ENCODE data around the gene ZCCHC24. TPM values are rescaled to one million over a fixed set of nuclear protein-coding genes. Genes with fewer than 3 reads are reported as not detected.

Gene ZCCHC24
- total RNA-seq, 4 donors from 2014 or later = 32.8 to 122 (median 37.7) TPM

DNA sequence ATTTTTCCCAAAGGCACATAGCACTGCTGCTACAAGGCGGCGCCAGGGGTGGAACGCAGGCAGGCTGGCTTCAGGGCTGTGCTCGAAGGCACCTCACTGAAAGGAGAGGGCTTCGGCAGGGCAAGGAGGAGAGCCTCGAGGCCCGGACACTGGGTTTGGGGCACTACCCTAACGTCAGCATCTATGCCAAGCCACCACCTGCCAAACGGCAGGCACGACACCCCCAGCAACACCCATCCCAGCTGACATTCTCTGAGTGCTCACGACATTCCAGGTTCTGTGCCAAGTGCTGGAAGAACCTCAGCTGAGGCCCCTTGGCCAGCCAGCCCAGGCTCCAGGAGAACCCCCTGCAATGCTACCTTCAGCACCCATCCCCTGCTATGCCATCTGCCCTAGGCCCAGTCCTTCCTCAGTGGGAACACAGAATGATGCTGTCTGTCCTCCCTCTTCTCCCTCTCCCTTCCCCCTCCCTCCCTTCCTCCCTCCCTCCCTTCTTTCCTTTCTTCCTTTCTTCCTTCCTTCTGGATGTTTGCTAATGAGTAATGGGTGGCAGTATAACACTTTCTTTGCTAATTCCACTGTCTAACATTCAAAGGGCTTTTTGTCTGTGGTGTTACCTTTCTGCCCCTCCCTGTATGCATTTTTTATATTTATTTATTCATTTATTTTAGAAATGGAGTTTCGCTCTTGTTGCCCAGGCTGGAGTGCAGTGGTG lies 24.3 kb downstream of the ZCCHC24 start:
- Histone ChIP-seq H3K36me3 (no peaks in the 10 kb centered on the region), H3K27me3 (no peaks in the 10 kb centered on the region), H3K27ac (peak overlapping the region; percentile 85 to 89), H3K4me1 (peaks cover 19 to 41% of the 10 kb centered on the region in 2 donors), H3K4me3 (no peak overlapping the region), H3K9me3 (no peaks in the 10 kb centered on the region)
- DNase-seq = no peak
- no peak for TF ChIP-seq POLR2A (IDR thresholded peaks at IDR 0.05)
- TF ChIP-seq, protein P1, sequence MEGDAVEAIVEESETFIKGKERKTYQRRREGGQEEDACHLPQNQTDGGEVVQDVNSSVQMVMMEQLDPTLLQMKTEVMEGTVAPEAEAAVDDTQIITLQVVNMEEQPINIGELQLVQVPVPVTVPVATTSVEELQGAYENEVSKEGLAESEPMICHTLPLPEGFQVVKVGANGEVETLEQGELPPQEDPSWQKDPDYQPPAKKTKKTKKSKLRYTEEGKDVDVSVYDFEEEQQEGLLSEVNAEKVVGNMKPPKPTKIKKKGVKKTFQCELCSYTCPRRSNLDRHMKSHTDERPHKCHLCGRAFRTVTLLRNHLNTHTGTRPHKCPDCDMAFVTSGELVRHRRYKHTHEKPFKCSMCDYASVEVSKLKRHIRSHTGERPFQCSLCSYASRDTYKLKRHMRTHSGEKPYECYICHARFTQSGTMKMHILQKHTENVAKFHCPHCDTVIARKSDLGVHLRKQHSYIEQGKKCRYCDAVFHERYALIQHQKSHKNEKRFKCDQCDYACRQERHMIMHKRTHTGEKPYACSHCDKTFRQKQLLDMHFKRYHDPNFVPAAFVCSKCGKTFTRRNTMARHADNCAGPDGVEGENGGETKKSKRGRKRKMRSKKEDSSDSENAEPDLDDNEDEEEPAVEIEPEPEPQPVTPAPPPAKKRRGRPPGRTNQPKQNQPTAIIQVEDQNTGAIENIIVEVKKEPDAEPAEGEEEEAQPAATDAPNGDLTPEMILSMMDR (IDR thresholded peaks at IDR 0.05) = no peak
- intact Hi-C loops (cut with DNase I; ENCODE audit: low total_unique reads) = no loop called here

DNA sequence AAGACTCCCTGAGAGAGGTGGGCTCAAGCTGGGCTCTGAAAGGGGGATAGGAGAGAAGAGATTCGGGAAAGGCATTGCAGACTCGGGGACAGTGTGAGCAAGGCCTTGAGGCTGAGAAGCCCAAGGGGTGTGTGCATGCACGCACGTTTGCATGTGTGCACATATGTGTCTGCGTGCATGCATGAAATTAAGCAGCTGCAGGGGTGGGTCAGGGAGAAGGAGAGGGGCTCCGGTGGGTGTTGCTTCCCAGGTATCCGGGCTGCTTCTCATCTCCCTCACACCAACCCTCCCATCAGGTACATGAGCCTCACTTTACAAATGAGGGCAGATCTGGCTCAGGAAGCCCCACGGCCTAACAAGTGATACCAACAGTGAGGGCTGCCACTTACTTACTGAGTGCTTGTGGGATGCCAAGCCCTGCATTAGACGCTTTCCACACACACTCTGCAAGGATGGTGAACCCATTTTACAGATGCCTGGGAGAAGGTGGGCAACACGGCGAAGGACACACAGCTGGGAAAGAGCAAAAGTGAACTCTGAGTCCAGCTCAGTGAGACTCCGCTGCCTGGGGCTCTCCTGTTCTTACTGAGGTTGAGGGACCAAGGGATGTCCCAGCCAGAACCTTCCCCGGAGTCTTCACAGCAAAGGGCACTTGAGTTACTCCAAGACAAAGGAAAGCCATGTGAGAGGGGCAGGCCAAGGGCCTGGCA lies 26.4 kb downstream of the ZCCHC24 start:
- intact Hi-C loops (cut with DNase I; ENCODE audit: low total_unique reads) = no loop called here
- no peak for TF ChIP-seq POLR2A (IDR thresholded peaks at IDR 0.05)
- TF ChIP-seq, protein P1 (IDR thresholded peaks at IDR 0.05) = no peak
- Histone ChIP-seq H3K36me3 (no peaks in the 10 kb centered on the region), H3K27ac (peak overlapping the region; percentile 85 to 89), H3K4me1 (peaks cover 8 to 36% of the 10 kb centered on the region in 2 donors), H3K4me3 (no peak overlapping the region), H3K27me3 (no peaks in the 10 kb centered on the region), H3K9me3 (no peaks in the 10 kb centered on the region)
- DNase-seq = peak in 1 of 2 donors; percentile 11

DNA sequence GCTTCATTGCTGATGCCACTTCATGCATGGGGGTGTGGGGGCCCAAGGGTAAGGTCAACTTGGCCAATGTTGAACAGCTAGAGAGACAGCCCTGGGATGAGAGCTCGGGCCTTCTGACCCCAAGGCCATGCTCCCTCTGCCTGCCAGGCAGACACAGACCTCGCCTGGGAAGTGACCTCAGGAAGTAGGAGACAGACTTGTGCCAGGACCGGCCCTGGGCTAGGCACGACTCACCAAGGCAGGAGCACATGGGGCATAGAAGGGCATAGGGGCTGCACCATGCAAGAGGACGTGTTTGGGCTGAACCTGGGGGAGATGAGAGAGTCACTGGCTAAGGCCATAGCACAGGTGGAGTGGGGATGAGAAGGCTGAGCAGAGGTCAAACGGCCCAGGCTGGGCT lies 27.1 kb downstream of the ZCCHC24 start:
- Histone ChIP-seq H3K27ac (peak overlapping the region in 1 of 2 donors; percentile 22), H3K9me3 (no peaks in the 10 kb centered on the region), H3K4me1 (peaks cover 14 to 39% of the 10 kb centered on the region in 2 donors), H3K36me3 (no peaks in the 10 kb centered on the region), H3K4me3 (no peak overlapping the region), H3K27me3 (no peaks in the 10 kb centered on the region)
- TF ChIP-seq, protein P1 (IDR thresholded peaks at IDR 0.05) = no peak
- TF ChIP-seq POLR2A (IDR thresholded peaks at IDR 0.05) = no peak
- intact Hi-C loops (cut with DNase I; ENCODE audit: low total_unique reads) = no loop called here
- DNase-seq = peak in 1 of 2 donors; percentile 13

DNA sequence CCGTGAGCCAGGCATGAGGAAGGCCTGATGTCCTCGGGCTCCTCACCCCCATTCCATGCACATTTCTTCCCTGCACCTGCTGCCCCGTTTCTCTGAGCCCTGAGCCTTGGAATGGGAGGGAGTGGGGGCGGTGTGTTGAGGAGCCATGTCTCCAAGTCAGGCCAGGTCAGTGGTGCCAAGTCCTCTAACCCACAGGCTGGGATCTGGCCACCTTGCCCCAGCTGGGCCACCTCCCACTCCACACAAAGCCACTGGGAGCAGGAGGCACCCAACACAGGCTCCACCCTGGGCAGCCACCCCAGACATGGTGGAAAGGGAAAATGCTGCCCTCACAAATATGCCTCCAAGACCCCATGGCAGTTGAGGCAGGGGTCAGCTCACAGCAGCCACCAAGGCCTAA lies 27.7 kb downstream of the ZCCHC24 start:
- no peaks in the 10 kb centered on the region for H3K36me3 ChIP-seq
- peak overlapping the region in 1 of 2 donors; percentile 37 for H3K27ac ChIP-seq
- no peaks in the 10 kb centered on the region for H3K9me3 ChIP-seq
- H3K4me3 ChIP-seq = no peak overlapping the region
- no peaks in the 10 kb centered on the region for H3K27me3 ChIP-seq
- intact Hi-C loops (cut with DNase I; ENCODE audit: low total_unique reads) = no loop called here
- peaks cover 19 to 36% of the 10 kb centered on the region in 2 donors for H3K4me1 ChIP-seq
- DNase-seq = peak in 1 of 2 donors; percentile 10
- TF ChIP-seq, protein P1 (IDR thresholded peaks at IDR 0.05) = no peak
- TF ChIP-seq POLR2A (IDR thresholded peaks at IDR 0.05) = no peak

DNA sequence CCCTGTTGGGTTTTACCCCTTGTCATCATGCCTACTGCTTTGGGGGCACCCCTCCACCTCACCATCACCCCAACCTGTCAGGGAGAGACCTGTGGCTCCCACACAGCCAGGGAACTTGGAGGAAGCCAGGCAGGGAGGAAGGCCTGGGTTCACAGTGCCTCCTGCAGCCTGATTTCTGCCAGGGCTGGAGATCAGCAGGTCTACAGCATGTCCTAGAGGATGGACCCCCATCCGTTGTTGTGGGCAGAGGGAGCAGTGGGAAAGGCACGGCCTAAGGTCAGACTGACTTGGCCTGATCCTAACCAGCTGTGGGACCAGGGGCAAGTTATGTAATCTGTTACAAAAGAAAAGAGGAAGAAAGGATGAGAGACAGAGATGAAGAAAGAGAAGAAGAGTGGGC lies 28.2 kb downstream of the ZCCHC24 start:
- Histone ChIP-seq H3K27me3 (no peaks in the 10 kb centered on the region), H3K36me3 (no peaks in the 10 kb centered on the region), H3K9me3 (no peaks in the 10 kb centered on the region), H3K4me1 (peaks cover 19 to 32% of the 10 kb centered on the region in 2 donors), H3K27ac (peak overlapping the region in 1 of 2 donors; percentile 37), H3K4me3 (no peak overlapping the region)
- peak in 1 of 2 donors; percentile 13 for DNase-seq
- TF ChIP-seq POLR2A (IDR thresholded peaks at IDR 0.05) = no peak
- TF ChIP-seq, protein P1 (IDR thresholded peaks at IDR 0.05) = no peak
- intact Hi-C loops (cut with DNase I; ENCODE audit: low total_unique reads) = no loop called here
